ENCODE measurements around the gene ABHD17A.
"Not testable (repeated sequence)": the region's sequence is repeated elsewhere in the genome, so short reads cannot be mapped to it uniquely, and the experiment has no call there.

ABHD17A gene

DNA sequence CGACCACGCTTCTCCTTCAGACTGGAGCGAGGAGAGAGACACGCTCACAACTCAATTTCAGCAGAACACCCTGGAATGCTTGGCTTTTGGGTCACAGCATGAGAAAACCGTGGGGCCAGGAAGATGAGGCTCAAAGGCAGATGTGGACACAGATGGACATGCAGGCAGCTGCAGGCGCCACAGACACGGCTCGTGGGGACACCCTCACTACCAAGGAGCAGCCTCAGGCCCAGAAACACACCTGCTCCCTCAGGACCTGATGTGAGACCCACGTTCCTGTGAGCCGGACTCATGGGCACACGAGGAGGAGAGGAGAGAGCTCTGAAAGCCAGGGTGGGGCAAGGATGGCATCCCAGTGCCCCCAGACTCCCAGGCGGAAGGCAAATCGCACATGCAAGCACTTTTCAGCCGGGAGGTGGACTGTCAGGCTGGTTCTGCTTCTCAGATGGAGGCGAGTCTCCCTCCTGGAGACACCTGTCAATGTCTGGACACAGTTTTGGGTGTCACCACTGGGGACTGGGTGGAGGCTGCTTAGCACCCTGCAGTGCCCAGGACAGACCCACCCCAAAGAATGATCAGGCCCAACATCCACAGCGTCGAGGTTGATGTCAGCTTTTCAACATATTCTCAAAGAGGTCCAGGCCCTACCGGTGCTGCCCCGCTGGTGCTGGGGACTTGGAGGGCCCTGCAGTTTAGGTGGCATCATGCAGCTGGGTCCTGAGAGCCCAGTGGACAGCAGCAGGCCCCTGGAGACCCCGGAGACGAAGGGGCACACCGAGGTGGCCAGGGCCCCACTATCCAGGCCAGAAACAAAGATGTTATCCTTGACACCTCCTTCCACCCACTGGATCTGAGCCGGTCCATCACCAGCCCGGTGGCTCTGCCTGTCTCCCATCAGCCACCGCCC is 2.3 kb downstream of the ABHD17A start:
- Histone ChIP-seq H3K36me3 (replicated peaks in 1 of 2; ENCODE audit: control insufficient read depth in 2 of 2, insufficient read depth in 2 of 2, low read length in 2 of 2) (peaks cover 0 to 6% of the 10 kb centered on the region in 2 donors), H3K9me3 (replicated peaks in 1 of 2; ENCODE audit: control insufficient read depth in 2 of 2, insufficient read depth in 1 of 2, low read depth in 1 of 2, low read length in 2 of 2) (no peaks in the 10 kb centered on the region), H3K4me3 (ENCODE audit: low read length in 2 of 2) (peak overlapping the region in 1 of 2 donors; percentile 99), H3K14ac (ENCODE audit: low read length) (no peak overlapping the region), H2BK120ac (ENCODE audit: low read depth, low read length) (no peak overlapping the region), H2BK15ac (ENCODE audit: low read length) (no peak overlapping the region), H2AFZ (ENCODE audit: low read length) (no peak overlapping the region), H4K91ac (ENCODE audit: low read depth, low read length, poor library complexity) (no peak overlapping the region), H2AK5ac (ENCODE audit: low read depth, low read length) (no peak overlapping the region), H3K18ac (ENCODE audit: low read length) (no peak overlapping the region), H4K8ac (ENCODE audit: low read depth, low read length) (no peak overlapping the region), H3K4ac (ENCODE audit: low read length) (no peak overlapping the region), H2BK12ac (ENCODE audit: low read length) (no peak overlapping the region), H3K79me1 (ENCODE audit: low read depth, low read length) (peaks cover 21% of the 10 kb centered on the region), H3K4me2 (ENCODE audit: insufficient read depth, low read length, poor library complexity, severe bottlenecking) (no peak overlapping the region), H3K27ac (replicated peaks; ENCODE audit: low read length) (no peak overlapping the region), H3K9ac (ENCODE audit: low read depth, low read length, poor library complexity) (peak overlapping the region; percentile 75), H3K4me1 (ENCODE audit: control insufficient read depth in 2 of 2, insufficient read depth in 1 of 2, low read depth in 1 of 2, low read length in 2 of 2) (peaks cover 17 to 30% of the 10 kb centered on the region in 2 donors), H2BK5ac (ENCODE audit: low read length) (no peak overlapping the region), H3K23ac (ENCODE audit: low read depth, low read length, poor library complexity) (no peak overlapping the region), H3K27me3 (ENCODE audit: control insufficient read depth in 3 of 3, insufficient read depth in 3 of 3, low read depth in 1 of 3, low read length in 3 of 3) (no peaks in the 10 kb centered on the region)
- WGBS, 2 donors (ENCODE audit: extremely low coverage in 2 of 2, insufficient read length in 2 of 2, insufficient replicate concordance in 1 of 2), result no CpG with 5 or more reads among the region's 25 CpGs
- DNase-seq (ENCODE audit: low spot score), result no peak

DNA sequence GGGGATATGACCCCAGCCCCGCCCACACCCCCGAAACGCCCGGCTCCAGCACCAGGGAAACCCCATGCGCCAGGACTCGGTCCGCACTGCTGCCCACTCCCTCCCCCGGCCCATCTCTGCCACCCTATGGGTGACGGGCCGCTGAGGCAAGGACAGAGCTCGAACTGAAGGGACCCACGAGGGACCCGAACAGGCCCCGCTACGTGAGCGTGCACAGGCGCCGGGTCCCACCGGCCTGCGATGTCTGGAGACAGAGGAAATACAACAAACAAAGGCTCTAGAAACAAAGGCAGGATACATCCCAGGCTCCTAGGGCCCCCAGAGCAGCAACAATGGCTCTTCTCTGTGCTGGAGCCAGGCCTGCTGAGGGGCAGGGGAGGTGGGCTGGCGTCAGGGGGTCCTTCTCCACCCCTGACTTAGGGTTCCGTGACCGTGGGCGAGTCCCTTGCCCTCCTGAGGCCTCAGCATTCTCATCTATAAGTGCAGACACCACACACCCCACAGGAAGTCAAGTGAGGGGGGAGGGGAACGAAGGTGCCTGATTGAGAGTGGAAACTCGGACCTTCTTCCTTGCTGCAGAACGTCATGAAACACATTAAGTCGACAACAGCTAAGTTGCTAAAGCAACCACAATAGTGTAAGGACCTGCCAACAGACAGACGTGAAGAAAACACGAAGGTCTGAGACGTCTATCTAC is 3.1 kb downstream of the ABHD17A start:
- H3K23ac ChIP-seq (ENCODE audit: low read depth, low read length, poor library complexity), result no peak overlapping the region
- DNase-seq (ENCODE audit: low spot score), result no peak
- no CpG with 5 or more reads among the region's 31 CpGs for WGBS, 2 donors (ENCODE audit: extremely low coverage in 2 of 2, insufficient read length in 2 of 2, insufficient replicate concordance in 1 of 2)
- H4K91ac ChIP-seq (ENCODE audit: low read depth, low read length, poor library complexity), result no peak overlapping the region
- H3K18ac ChIP-seq (ENCODE audit: low read length), result no peak overlapping the region
- H3K4me1 ChIP-seq (ENCODE audit: control insufficient read depth in 2 of 2, insufficient read depth in 1 of 2, low read depth in 1 of 2, low read length in 2 of 2), result peaks cover 17 to 29% of the 10 kb centered on the region in 2 donors
- no peak overlapping the region for H2BK120ac ChIP-seq (ENCODE audit: low read depth, low read length)
- peak overlapping the region; percentile 92 for H2AK5ac ChIP-seq (ENCODE audit: low read depth, low read length)
- no peak overlapping the region for H3K4me2 ChIP-seq (ENCODE audit: insufficient read depth, low read length, poor library complexity, severe bottlenecking)
- H2AFZ ChIP-seq (ENCODE audit: low read length), result no peak overlapping the region
- no peak overlapping the region for H2BK15ac ChIP-seq (ENCODE audit: low read length)
- H3K9ac ChIP-seq (ENCODE audit: low read depth, low read length, poor library complexity), result peak overlapping the region; percentile 60
- no peak overlapping the region for H3K14ac ChIP-seq (ENCODE audit: low read length)
- peak overlapping the region in 1 of 2 donors; percentile 4 for H3K4me3 ChIP-seq (ENCODE audit: low read length in 2 of 2)
- peaks cover 0 to 6% of the 10 kb centered on the region in 2 donors for H3K36me3 ChIP-seq (replicated peaks in 1 of 2; ENCODE audit: control insufficient read depth in 2 of 2, insufficient read depth in 2 of 2, low read length in 2 of 2)
- no peak overlapping the region for H2BK12ac ChIP-seq (ENCODE audit: low read length)
- no peak overlapping the region for H4K8ac ChIP-seq (ENCODE audit: low read depth, low read length)
- H2BK5ac ChIP-seq (ENCODE audit: low read length), result no peak overlapping the region
- no peak overlapping the region for H3K27ac ChIP-seq (replicated peaks; ENCODE audit: low read length)
- no peak overlapping the region for H3K4ac ChIP-seq (ENCODE audit: low read length)
- no peaks in the 10 kb centered on the region for H3K9me3 ChIP-seq (replicated peaks in 1 of 2; ENCODE audit: control insufficient read depth in 2 of 2, insufficient read depth in 1 of 2, low read depth in 1 of 2, low read length in 2 of 2)
- H3K79me1 ChIP-seq (ENCODE audit: low read depth, low read length), result peaks cover 21% of the 10 kb centered on the region
- no peaks in the 10 kb centered on the region for H3K27me3 ChIP-seq (ENCODE audit: control insufficient read depth in 3 of 3, insufficient read depth in 3 of 3, low read depth in 1 of 3, low read length in 3 of 3)

DNA sequence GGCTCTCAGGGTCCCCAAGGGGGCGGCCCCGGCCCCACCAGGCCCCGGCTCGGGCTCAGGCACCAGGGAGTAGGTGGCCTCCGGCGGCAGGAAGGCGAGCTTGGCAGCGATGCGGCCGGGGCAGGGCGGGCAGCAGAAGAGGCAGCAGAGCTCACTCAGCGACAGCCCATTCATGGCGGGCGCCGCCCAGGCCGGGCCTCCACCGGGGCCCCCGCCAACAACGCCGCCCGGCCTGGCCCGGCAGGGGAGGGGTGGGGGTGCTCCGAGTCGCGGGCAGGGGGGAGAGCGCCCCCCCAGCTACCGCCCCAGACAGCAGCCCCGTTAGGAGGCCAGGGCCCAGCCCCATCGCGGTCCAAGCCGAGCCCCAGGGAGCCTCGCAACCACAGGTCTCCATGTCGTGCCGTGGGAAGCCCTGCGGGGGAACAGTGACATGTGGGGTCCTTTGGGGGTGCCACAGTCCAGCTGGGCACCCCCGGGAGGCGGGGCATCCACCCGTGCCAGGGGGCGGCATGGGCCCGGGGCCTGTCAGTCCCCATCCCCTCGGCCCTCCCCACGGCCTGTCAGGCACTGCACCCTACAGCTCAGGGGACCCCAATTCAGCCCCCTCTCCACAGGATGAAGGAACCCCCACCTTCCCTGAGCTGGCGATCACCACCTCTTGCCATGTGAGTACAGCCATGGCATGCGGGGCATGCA is 3.8 kb downstream of the ABHD17A start:
- not testable (repeated sequence) for H3K27ac ChIP-seq (replicated peaks; ENCODE audit: low read length); H3K4me2 ChIP-seq (ENCODE audit: insufficient read depth, low read length, poor library complexity, severe bottlenecking); H3K4ac ChIP-seq (ENCODE audit: low read length); H2AFZ ChIP-seq (ENCODE audit: low read length); H3K36me3 ChIP-seq (replicated peaks in 1 of 2; ENCODE audit: control insufficient read depth in 2 of 2, insufficient read depth in 2 of 2, low read length in 2 of 2); H2BK5ac ChIP-seq (ENCODE audit: low read length); H3K27me3 ChIP-seq (ENCODE audit: control insufficient read depth in 3 of 3, insufficient read depth in 3 of 3, low read depth in 1 of 3, low read length in 3 of 3); H3K18ac ChIP-seq (ENCODE audit: low read length); H3K9me3 ChIP-seq (replicated peaks in 1 of 2; ENCODE audit: control insufficient read depth in 2 of 2, insufficient read depth in 1 of 2, low read depth in 1 of 2, low read length in 2 of 2); DNase-seq (ENCODE audit: low spot score); H3K23ac ChIP-seq (ENCODE audit: low read depth, low read length, poor library complexity); H4K8ac ChIP-seq (ENCODE audit: low read depth, low read length); H2BK120ac ChIP-seq (ENCODE audit: low read depth, low read length); H3K4me3 ChIP-seq (ENCODE audit: low read length in 2 of 2); H3K14ac ChIP-seq (ENCODE audit: low read length); H2BK12ac ChIP-seq (ENCODE audit: low read length); H4K91ac ChIP-seq (ENCODE audit: low read depth, low read length, poor library complexity); H2BK15ac ChIP-seq (ENCODE audit: low read length)
- Histone ChIP-seq H3K79me1 (ENCODE audit: low read depth, low read length) (peaks cover 21% of the 10 kb centered on the region), H2AK5ac (ENCODE audit: low read depth, low read length) (peak overlapping the region; percentile 92), H3K9ac (ENCODE audit: low read depth, low read length, poor library complexity) (peak overlapping the region; percentile 60), H3K4me1 (ENCODE audit: control insufficient read depth in 2 of 2, insufficient read depth in 1 of 2, low read depth in 1 of 2, low read length in 2 of 2) (peaks cover 17 to 29% of the 10 kb centered on the region in 2 donors)
- WGBS, 2 donors (ENCODE audit: extremely low coverage in 2 of 2, insufficient read length in 2 of 2, insufficient replicate concordance in 1 of 2), result no CpG with 5 or more reads among the region's 44 CpGs
